ENCODE data around the gene EVX1.

Gene EVX1

DNA sequence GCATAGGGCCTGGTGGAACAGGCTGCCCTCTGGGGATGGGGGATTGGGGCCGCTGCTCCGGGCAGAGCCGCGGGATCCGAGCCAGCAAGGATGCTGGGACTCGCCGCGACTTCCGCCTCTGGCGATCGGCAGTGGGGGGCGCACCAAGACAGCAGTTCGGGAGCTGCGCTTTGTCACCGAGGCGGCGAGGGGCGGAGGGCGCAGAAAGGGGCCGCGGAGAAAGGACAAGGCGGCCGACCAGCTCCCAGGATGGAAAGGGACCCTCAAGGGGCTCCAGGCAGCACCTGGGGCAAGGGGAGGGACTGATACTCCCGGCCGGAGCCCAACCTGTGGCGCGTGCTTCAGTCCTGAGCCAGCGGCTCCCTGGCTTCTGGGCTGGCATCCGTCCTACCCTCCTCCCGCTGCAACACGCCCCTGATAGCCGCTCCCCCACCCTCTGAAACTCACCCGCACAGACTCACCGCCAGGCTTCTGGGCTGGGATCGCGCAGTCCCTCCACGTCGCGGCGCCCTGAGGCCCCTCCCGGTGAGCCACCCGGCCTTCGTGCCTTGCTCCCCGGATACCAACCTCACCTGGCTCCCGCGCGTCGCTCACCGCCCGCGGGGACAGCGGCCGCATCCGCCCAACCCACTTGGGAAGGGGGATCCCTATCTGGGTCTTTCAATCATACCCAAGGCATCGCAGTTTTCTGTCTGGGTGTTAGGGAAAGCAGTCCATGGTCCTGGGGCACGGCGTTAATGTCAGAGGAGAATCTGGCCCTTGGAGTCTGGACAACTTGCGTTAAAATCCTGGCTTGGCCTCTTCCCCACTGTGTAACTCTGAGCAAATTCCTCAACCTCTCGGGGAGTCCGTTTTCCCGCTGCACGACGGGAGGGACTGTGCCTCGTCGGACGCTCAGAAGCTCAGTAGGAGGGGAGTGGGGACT lies 7.0 kb upstream of the EVX1 start:
- DNase-seq = no peak

DNA sequence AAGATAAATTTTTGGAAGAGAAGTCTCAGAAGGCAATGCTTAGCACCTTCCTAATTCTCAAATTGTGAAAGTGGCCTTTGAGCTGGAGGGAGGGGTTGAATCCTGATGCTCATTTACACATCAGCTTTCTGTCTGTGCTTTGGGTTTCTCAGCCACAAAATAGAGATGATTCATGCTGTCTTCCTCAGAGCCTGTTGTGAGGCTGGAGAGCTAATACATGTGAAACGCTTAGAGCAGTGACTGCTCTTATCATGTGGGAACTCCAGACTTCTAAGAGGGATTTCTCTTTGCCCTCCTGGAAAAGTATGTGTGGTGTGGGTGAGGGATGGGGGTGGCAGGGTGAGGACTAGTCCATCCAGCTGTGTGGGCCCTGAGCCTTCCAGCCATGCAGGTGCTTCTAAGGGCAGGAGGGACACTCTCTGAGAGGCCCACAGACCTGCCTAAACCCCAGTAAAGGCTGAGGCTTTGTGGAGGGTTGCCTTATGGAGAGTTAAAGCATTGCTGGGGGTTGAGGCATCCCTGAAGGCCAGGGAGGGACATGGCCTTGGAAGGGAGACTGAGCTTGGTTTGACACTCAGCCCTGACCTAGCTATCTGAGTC lies 4.8 kb upstream of the EVX1 start:
- DNase-seq = no peak

DNA sequence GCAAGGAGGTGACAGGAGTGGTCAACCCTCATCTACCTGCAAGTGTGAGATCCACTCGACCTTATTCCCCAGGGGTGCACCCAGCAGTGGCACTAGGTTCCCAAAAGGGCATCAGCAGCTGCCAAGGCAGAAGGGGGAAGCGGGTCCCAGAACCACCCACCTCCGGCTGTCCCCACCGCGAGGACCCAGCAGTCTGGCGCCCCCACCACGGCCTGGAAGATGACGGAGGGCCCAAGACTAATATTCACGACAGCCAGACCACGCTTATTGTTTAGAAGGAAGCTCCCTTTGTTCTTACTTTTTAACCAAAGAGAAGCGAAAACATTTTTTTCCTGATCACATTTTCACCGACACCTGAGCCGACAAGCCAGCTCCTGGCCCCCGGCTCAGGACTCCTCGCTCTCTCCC lies 3.6 kb upstream of the EVX1 start:
- no peak for DNase-seq

DNA sequence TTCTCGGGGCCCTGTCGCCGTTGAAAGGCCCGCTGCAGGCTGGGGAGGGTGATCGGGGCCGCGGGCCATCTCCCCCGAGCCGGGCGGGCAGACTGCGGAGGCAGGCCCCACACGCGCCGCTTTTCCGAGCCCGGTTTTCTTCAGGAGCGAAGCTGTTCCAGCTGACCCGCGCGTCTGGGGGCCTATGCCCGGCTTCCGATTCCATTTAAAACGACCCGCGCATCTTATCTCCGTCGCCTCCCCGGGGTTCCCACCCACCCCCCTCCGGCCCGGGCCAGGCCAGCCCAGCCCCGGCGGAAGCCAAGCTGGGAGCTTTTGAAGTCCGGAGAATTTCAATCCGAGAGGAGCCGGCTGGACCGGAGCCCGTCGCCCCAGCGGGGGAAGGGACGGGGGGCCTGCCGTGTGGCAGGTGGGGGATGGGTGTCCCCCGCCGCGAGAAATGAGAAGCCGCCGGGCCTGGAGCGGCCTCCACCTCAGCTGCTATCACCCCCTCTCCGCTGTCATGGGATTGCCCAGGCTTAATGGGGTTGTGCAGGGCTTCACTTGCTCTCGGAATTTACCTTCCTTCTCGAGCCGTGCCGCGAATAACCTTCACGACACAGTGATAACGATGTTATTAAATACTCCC lies 3.1 kb upstream of the EVX1 start:
- DNase-seq = no peak

DNA sequence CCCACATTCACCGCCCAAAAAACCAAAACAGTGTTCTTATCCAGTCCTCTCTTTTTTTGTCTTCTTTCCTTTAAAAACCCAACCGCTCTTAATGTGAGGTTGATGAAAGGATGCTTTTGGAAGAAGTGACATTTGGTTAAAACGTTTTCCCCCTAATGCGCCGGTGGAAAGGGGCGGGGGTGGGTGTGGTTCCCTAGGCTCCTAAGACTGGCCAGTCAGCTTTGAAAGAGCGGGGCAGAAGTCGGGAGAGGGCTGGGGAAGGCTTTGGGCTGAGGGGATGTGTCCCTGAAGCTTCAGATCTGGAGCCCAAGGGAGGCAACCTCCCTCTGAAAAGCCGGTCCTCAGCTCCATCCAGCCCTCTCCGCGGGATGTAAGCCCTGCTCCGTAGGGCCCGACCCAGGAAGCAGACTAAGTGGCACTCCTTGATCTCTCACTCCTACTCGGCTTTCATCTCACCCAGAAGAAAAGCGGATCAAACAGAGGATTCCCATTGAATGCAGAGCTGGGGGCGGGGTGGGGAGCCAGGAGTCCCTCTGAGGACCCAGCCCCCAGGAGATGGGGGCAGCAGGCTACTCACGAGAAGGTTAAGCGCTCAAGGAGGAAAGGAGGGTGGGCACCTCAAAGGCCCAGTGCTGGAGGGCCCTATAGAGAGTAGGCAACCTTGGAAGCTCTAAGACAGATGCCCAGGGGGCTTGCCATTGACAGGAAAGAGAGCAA lies 2.4 kb upstream of the EVX1 start:
- no peak for DNase-seq

DNA sequence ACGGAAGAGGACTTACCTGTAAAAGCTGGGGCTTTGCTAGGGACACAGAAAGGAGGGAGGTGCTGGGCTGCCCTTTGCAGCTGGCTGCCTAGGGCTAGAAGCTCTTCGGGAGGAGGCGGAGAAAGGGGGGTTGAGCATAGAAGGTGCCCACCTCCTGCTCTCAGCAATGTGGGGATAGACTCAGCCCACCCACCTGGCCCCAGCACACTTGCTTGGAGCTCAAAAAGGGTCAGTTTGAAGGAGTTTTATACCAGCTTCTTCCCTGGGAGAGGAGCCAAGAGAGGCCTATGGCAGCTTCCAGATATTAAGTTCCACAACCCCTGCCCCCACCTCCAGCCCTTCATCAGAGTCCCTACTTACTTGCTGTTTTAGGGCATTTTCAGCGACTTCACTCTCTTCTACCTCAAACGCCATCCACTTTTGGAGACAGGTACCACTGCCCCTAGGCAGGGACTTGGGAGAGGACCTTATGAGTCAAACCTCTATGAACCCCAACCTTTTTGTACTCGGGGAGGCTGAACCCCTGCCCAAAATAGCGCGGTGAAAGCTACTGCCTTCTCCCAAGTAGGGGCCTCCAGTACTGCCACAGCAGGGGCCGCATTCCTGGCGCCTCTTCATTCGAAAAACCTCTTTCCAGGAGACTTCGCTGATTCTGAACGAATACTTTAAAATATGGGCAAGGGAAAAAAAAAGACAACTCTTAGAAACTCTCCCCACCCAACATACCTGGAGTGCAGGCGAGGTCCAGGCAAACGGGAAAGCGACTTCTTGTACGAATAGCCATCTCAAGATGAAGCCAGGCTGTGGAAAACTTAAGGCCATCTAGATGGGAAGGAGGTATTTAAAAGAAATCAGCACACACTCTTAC lies 1.2 kb upstream of the EVX1 start:
- no peak for DNase-seq

DNA sequence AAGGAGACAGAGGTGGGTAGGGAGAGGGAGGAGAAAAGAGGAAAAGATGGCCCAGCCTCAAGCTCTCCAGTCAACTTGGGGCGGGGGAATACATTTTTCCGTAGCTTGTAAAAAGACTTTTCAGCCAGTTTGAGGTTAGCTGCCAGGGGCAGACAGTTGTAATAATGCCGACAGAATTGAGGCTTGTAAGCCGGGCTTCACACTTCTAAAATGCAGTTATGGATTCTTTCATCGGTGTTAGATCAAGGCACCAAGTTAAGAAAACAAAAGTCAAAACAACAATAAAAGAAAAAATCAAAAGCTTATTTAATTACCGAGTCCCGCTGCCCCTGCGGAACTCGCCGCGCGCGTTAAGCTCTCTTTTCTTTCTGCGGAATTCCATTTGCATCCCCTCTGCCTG lies 448 bp upstream of the EVX1 start:
- DNase-seq = no peak

DNA sequence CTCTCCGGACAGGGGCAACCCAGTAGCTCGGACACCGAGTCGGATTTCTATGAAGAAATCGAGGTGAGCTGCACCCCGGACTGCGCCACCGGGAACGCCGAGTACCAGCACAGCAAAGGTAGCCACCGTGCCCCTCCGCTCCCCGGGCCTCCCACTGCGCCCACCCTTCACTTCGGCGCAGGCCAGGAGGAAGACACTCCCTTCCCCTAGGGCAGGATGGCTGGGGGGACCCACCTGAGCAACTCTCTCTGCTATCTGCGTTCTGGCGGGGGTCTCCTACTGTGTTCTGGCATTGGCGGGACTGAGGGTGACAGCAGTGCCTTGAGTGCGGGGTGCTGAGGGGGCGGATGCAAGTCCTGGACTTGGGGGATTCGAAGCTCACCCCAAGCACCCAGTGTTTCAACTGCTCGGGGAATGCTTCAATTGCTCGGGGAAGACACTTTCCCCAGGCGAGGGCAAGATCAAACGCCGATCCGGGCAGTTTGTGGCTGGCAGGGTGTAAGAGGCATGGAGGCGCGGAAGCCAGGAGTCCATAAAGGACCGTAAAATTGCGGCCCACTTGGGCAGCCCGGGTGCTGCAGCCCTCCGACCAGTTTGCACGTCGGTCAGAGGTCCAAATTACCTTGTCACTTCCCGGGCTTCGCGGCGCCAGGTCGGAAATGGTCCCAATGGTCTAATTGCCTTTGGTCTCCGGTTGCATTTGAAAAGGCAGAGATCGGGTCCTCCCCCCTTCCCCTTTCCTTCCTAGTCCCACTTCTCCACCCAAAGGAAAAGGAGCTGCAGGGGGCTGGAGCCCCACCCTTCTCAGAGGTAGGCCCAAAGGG lies 950 bp downstream of the EVX1 start:
- DNase-seq = no peak

DNA sequence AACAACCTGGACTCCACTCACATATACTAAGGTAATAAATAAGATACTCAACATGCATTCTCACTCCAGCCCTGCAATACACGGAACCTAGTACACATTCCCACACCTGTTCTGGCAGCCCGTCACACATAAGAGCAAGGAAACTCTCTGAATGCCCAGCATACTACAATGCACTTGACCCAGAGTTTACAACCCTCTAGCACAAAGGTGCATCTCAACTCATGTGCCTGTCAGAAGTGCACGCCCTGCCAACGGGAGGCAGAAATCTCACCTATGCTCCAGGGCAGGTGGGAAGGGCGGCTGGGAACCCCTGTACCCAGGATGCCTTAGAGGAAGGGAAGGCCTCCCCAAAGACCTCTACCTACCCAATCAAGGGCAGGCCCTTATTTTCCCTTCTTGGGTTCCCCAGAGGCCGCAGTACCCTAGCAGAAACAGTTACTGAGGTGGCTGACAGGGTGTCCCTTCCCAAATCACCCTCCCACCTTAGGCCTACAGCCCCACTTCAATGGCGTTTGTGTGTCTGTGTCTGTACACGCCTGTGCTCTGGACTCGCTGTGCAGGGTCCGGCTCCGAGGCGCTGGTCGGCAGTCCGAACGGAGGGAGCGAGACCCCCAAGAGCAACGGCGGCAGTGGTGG lies 2.0 kb downstream of the EVX1 start:
- no peak for DNase-seq

DNA sequence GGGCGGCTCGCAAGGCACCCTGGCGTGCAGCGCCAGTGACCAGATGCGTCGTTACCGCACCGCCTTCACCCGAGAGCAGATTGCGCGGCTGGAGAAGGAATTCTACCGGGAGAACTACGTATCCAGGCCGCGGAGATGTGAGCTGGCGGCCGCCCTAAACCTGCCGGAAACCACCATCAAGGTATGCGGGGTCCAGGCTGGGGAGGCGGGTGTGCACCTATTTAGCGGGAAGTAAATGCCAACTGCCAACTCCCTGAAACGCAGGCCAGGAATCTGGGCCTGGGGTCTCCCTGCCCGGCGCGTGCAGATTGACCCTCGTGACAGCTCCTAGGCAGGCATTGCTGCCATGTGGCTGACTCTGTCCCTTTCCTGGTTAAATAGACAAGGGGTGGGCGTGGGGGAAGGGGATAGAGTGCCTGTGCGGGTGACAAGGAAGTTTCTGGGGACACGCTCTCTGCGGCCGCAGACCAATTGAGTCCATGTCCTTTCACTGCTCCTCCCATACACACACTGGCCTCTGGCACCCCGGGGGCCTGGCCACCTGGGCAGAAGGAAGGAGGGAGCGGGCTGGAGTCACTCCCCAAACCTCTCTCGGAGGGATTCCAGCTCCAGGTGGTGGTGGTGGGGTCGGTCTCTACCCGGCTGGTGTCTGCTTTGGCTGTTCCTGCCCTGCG lies 2.7 kb downstream of the EVX1 start:
- no peak for DNase-seq

DNA sequence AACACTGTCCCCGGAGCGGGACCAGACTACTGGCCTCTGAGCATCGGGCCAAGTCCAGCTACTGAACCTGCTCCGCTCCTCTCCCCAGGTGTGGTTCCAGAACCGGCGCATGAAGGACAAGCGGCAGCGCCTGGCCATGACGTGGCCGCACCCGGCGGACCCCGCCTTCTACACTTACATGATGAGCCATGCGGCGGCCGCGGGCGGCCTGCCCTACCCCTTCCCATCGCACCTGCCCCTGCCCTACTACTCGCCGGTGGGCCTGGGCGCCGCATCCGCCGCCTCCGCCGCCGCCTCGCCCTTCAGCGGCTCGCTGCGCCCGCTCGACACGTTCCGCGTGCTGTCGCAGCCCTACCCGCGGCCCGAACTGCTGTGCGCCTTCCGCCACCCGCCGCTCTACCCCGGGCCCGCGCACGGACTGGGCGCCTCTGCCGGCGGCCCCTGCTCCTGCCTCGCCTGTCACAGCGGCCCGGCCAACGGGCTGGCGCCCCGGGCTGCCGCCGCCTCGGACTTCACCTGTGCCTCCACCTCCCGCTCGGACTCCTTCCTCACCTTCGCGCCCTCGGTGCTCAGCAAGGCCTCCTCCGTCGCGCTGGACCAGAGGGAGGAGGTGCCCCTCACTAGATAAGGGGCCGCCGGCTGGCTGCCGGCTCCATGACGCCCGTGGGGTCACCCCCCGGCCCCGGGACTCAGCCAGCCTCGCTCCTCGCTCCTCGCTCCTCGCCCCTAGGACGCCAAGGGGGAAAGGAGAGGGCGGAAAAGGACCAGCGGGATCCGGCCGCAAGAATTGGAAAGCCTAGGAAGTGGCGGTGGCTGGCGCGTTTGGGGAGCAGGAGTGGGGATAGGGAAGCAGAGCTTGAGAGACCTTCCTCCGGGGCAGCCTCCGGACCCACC lies 3.4 kb downstream of the EVX1 start:
- DNase-seq = no peak

DNA sequence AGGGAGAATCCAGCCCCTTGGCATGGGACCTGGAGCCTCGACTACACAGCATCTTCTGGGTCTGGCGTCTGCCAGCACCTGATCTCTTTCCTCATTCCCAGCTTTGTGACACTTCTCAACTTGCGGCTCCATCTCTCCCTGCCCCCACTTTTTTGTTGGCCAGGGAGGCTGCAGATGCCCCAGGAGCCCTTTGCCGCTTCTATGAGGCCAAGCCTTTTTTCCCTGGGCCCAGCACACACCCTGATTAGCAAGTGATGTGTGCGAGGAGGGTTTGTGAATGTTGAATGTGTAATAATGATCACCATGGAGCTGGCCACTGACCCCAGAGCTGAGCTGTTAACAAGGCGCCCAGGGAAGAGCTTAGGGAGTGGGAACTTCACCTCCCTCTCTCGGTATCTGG lies 4.4 kb downstream of the EVX1 start:
- DNase-seq = no peak

DNA sequence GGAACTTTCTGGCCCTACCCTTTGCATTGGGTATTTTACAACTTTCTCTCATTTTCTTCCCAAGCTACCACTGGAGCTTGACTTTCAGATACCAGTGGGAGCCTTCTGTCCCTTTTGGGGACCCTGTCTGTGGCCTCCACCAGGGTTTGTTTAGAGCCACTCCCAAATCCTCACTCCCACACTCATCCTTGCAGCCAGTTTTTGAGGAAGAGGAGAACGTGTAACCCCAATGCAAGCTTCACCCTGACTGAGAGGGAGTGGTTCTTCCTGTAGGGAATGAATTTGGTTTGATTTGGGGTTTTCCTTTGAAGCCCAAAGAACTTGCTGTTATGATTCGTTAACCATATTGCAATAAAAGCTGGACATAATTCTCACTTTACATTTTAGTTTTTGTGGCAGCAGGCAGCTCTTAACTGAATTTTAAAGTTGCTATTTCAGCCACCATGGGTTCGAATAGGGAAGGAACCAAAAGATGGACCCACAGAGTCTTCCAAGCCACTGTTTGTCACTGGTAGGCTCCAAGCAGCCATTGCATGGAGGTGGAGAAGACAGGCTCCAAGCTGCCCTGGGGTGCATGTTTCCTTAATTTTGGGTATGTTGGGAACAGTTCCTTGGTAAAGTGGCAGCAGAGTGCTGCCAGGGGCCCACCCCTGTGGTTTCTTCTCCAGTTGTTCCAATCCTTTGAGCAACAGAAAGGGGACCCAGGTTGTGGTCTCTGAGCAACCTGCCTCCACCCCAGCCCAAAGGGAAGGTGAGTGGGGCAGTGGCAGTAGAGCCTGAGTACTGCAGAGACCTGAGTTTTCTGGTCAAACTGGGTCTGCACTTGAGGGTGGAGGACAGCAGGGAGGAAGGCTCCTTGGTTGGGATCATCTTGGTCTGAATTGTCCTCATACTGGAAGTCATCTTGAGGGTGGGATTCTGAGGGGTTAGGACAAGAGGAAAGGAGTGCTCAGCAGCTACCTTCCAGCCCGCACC lies 5.1 kb downstream of the EVX1 start:
- DNase-seq = no peak

DNA sequence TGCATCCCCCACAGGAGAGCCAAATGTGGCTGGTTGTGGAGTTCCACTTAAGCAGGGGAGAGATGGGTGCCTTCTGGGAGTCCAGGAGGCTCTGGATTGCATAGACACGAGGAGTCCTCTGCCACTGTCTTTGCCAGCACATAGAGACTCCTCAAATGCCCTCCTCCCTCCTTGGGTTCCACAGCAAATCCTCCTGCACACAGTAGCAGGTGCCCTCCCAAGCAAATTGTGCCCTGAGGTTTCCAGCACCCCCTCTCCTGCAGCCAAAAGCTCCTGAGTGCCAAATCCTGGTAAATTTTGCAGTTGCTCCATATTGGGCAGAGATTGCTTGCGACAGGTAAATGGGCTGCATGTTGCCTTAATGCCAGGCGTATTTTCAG lies 5.8 kb downstream of the EVX1 start:
- DNase-seq = no peak

DNA sequence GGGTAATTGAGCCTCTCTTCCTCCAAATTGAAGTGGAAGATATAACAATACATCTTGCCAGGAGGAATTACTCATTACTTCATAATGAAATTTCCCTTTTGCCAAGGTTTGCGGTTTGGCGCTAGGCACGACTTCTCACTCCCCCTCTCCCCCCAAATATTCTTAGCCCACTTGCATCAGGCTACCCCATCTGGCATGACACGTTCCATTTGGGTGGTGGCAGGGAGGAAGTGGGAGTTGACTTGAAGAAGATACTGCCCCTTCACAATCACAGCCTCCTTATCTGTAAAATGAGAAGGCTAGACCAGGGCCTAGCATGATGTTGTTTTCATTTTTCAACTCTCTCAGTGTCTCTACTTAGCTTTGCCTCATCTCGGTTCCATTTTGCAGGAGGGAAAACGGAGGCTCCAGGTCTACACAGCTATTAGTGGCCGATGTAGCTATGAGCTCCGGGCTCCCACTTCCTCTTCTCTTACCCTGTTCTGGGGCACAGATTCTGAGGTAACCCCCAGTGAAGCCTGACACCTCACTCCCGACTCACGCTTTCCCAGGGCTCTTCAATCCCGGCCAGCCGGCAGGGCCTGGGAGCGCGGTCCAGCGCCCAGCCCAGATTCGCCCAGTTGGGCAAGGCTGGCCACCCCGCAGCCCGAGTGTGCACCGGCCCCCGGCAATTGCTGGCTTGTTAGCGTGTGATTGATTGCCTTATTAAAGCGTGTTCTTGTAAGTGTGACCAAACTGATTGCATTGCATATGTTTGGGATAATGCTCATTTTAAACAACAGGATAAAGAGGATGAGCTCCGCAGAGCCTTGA lies 6.5 kb downstream of the EVX1 start:
- DNase-seq = no peak

DNA sequence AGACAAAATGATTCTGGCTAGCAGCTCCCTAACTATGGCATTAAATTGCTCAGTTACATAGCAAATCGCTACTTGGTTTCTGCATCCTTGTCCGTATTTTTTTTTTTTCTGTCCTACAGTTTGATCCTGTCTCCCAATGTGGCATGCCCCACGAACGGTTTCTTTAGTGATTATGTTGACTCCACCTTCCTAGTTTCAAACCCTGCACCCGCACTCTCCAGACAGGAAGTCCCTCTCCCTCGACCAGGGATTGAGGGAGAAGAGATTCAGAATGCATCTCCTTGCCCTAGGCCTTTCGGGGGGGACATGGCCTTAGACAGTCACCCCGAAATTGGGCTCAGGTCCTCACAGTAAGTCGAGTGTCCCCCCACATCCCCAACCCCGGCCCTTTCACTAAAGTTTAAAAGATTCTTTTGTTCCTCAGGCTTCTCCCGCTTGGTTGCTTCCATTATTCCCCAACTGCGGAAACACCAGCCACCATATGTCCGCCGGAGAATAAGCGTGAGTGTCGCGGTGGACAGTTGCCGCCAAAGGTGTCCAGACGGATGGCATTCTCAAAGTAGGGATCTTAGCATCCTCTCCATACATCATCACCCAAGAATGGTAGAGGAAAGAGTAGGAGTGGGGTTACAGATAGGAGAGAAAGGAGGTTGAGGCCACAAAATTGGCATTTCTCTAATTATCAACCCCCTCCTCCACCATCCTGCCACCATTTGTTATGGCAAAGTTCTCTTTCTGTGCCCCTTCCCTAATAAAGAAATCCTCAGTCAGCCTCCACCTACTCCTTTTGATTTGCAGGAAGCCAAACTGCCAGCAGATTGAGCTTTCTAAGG lies 7.3 kb downstream of the EVX1 start:
- no peak for DNase-seq
